ENCODE data around the gene EHMT2. TPM values are rescaled to one million over a fixed set of nuclear protein-coding genes. Genes with fewer than 3 reads are reported as not detected.
"Not testable (repeated sequence)": the region's sequence is repeated elsewhere in the genome, so short reads cannot be mapped to it uniquely, and the experiment has no call there.

The EHMT2 gene
- total and polyA plus RNA-seq, 4 donors = 44.7 to 125 (median 88.3) TPM

DNA sequence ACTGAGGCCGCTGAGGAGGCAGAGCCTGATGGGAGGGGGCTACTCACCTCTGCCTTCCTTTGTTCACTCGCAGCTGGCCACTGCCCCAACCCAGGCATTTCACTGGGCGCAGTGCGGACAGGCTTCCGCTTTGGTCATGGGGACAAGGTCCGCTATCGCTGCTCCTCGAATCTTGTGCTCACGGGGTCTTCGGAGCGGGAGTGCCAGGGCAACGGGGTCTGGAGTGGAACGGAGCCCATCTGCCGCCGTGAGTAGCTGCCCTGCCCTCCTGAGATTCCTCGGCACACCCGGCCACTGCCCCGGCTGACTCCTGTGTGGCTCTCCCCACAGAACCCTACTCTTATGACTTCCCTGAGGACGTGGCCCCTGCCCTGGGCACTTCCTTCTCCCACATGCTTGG is 36.0 kb upstream of the EHMT2 start:
- no peak overlapping the region for H3K27ac ChIP-seq (ENCODE audit: low read depth, low read length)
- no peaks in the 10 kb centered on the region for H3K27me3 ChIP-seq (ENCODE audit: control insufficient read depth, insufficient read depth, low read length)
- no peaks in the 10 kb centered on the region for H3K9me3 ChIP-seq (ENCODE audit: control insufficient read depth, insufficient read depth, low read length)
- no peak for DNase-seq (ENCODE audit: low read depth in 4 of 6, low spot score in 6 of 6)
- H3K36me3 ChIP-seq (ENCODE audit: control insufficient read depth, insufficient read depth, low read length) = no peaks in the 10 kb centered on the region
- 90% methylated on average over 15 of the region's 19 CpGs for WGBS (ENCODE audit: insufficient coverage)
- H3K4me1 ChIP-seq (ENCODE audit: control insufficient read depth, insufficient read depth, low read length) = no peaks in the 10 kb centered on the region
- H3K4me3 ChIP-seq (ENCODE audit: low read depth, low read length) = no peak overlapping the region

- H3K27me3 ChIP-seq (ENCODE audit: control insufficient read depth, insufficient read depth, low read length); H3K27ac ChIP-seq (ENCODE audit: low read depth, low read length); H3K4me1 ChIP-seq (ENCODE audit: control insufficient read depth, insufficient read depth, low read length); DNase-seq (ENCODE audit: low read depth in 4 of 6, low spot score in 6 of 6); H3K4me3 ChIP-seq (ENCODE audit: low read depth, low read length); H3K36me3 ChIP-seq (ENCODE audit: control insufficient read depth, insufficient read depth, low read length); H3K9me3 ChIP-seq (ENCODE audit: control insufficient read depth, insufficient read depth, low read length): not testable (repeated sequence)
- 96% methylated on average over 11 of the region's 32 CpGs for WGBS (ENCODE audit: insufficient coverage)
Measured at GRCh38 chr6:31932137-31932536, 34.6 kb upstream of the EHMT2 start.

- Histone ChIP-seq H3K4me1 (ENCODE audit: control insufficient read depth, insufficient read depth, low read length) (no peaks in the 10 kb centered on the region), H3K9me3 (ENCODE audit: control insufficient read depth, insufficient read depth, low read length) (no peaks in the 10 kb centered on the region), H3K27me3 (ENCODE audit: control insufficient read depth, insufficient read depth, low read length) (no peaks in the 10 kb centered on the region), H3K27ac (ENCODE audit: low read depth, low read length) (no peak overlapping the region), H3K4me3 (ENCODE audit: low read depth, low read length) (no peak overlapping the region), H3K36me3 (ENCODE audit: control insufficient read depth, insufficient read depth, low read length) (no peaks in the 10 kb centered on the region)
- no CpG with 5 or more reads among the region's 1 CpG for WGBS (ENCODE audit: insufficient coverage)
- no peak for DNase-seq (ENCODE audit: low read depth in 4 of 6, low spot score in 6 of 6)
Measured at GRCh38 chr6:31930962-31931361, 33.5 kb upstream of the EHMT2 start.

- no peak for DNase-seq (ENCODE audit: low read depth in 4 of 6, low spot score in 6 of 6)
Measured at GRCh38 chr6:31928672-31928939, 31.1 kb upstream of the EHMT2 start.

GRCh38 chr6:31927863-31928671 is 30.6 kb upstream of the EHMT2 start:
- WGBS (ENCODE audit: insufficient coverage) = 71% methylated on average over 10 of the region's 11 CpGs
- no peak for DNase-seq (ENCODE audit: low read depth in 4 of 6, low spot score in 6 of 6)
- Histone ChIP-seq H3K4me3 (ENCODE audit: low read depth, low read length) (no peak overlapping the region), H3K9me3 (ENCODE audit: control insufficient read depth, insufficient read depth, low read length) (no peaks in the 10 kb centered on the region), H3K27me3 (ENCODE audit: control insufficient read depth, insufficient read depth, low read length) (no peaks in the 10 kb centered on the region), H3K4me1 (ENCODE audit: control insufficient read depth, insufficient read depth, low read length) (no peaks in the 10 kb centered on the region), H3K36me3 (ENCODE audit: control insufficient read depth, insufficient read depth, low read length) (no peaks in the 10 kb centered on the region), H3K27ac (ENCODE audit: low read depth, low read length) (no peak overlapping the region)

More at GRCh38 chr6:31928672-31928939, 31.1 kb upstream of the EHMT2 start:
- Histone ChIP-seq H3K27ac (ENCODE audit: low read depth, low read length) (no peak overlapping the region), H3K9me3 (ENCODE audit: control insufficient read depth, insufficient read depth, low read length) (no peaks in the 10 kb centered on the region), H3K27me3 (ENCODE audit: control insufficient read depth, insufficient read depth, low read length) (no peaks in the 10 kb centered on the region), H3K36me3 (ENCODE audit: control insufficient read depth, insufficient read depth, low read length) (no peaks in the 10 kb centered on the region), H3K4me1 (ENCODE audit: control insufficient read depth, insufficient read depth, low read length) (no peaks in the 10 kb centered on the region), H3K4me3 (ENCODE audit: low read depth, low read length) (no peak overlapping the region)
- 83% methylated on average over 9 of the region's 9 CpGs for WGBS (ENCODE audit: insufficient coverage)

DNA sequence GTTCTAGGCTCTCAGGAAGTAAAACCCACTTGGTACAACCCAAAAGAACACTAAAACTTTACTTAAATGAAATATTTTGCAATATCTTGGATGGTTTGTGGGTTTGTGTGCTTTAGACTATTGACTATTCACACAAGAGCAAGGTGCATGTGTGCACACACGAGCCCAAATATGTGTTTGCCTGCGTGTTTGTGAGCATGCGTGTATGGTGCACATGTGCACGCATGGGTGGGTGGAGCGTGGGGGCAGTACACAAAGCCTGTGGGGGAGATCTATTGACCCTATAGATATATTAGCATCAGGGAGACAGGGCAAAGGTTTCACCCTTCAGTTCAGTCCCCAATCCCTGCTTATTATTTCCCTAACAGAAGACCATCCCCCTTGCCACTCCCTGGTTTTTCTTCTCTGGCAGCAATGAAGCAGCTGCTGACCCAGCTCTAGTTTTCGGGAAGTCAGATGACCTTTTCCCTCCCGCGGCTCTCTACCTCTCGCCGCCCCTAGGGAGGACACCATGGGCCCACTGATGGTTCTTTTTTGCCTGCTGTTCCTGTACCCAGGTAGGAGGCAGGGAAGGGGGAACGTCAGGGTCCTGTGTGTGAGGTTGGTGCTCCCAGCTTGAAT is 29.9 kb upstream of the EHMT2 start, which contains the start of gene C2:
C2 (plus strand) TSS at position 476 of the 621 bp plus-strand sequence; CDS start at position 512, 36 bp downstream.
- Histone ChIP-seq H3K36me3 (ENCODE audit: control insufficient read depth, insufficient read depth, low read length) (no peaks in the 10 kb centered on the region), H3K4me1 (ENCODE audit: control insufficient read depth, insufficient read depth, low read length) (no peaks in the 10 kb centered on the region), H3K27me3 (ENCODE audit: control insufficient read depth, insufficient read depth, low read length) (no peaks in the 10 kb centered on the region), H3K27ac (ENCODE audit: low read depth, low read length) (no peak within 1 kb of the TSS), H3K4me3 (ENCODE audit: low read depth, low read length) (no peak within 1 kb of the TSS), H3K9me3 (ENCODE audit: control insufficient read depth, insufficient read depth, low read length) (no peaks in the 10 kb centered on the region)
- no peak for DNase-seq (ENCODE audit: low read depth in 4 of 6, low spot score in 6 of 6)
- WGBS (ENCODE audit: insufficient coverage) = 53% methylated on average over 3 of the region's 11 CpGs

- no peak overlapping the region for H3K4me3 ChIP-seq (ENCODE audit: low read depth, low read length)
- no peaks in the 10 kb centered on the region for H3K9me3 ChIP-seq (ENCODE audit: control insufficient read depth, insufficient read depth, low read length)
- WGBS (ENCODE audit: insufficient coverage) = 17% methylated on average over 4 of the region's 5 CpGs
- no peaks in the 10 kb centered on the region for H3K27me3 ChIP-seq (ENCODE audit: control insufficient read depth, insufficient read depth, low read length)
- H3K27ac ChIP-seq (ENCODE audit: low read depth, low read length) = no peak overlapping the region
- H3K36me3 ChIP-seq (ENCODE audit: control insufficient read depth, insufficient read depth, low read length) = no peaks in the 10 kb centered on the region
- DNase-seq (ENCODE audit: low read depth in 4 of 6, low spot score in 6 of 6) = no peak
- no peaks in the 10 kb centered on the region for H3K4me1 ChIP-seq (ENCODE audit: control insufficient read depth, insufficient read depth, low read length)
Measured at GRCh38 chr6:31922942-31923341, 25.4 kb upstream of the EHMT2 start.

DNA sequence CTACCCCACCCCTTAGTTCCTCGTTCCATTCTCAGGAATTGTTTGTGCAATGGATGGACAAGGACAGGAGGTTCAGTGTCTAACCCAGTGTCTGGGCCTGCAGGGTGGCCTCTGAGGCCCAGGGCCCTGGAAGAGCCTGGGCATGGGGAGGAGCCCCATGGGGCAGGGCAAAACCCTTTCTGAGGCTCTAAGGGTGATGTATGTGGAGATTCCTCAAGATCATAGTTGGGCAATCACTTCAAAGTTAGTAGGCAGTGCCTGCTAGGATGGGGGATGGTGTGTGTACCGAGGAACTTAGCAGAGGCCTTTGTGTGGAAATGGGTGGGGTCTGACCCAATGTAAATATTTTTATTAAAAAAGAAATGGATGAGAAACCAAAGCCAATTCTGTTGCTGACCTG is 23.3 kb upstream of the EHMT2 start:
- Histone ChIP-seq H3K36me3 (ENCODE audit: control insufficient read depth, insufficient read depth, low read length) (no peaks in the 10 kb centered on the region), H3K4me1 (ENCODE audit: control insufficient read depth, insufficient read depth, low read length) (no peaks in the 10 kb centered on the region), H3K9me3 (ENCODE audit: control insufficient read depth, insufficient read depth, low read length) (no peaks in the 10 kb centered on the region), H3K27me3 (ENCODE audit: control insufficient read depth, insufficient read depth, low read length) (no peaks in the 10 kb centered on the region), H3K4me3 (ENCODE audit: low read depth, low read length) (no peak overlapping the region), H3K27ac (ENCODE audit: low read depth, low read length) (no peak overlapping the region)
- 83% methylated on average over 1 of the region's 2 CpGs for WGBS (ENCODE audit: insufficient coverage)
- DNase-seq (ENCODE audit: low read depth in 4 of 6, low spot score in 6 of 6) = no peak

DNA sequence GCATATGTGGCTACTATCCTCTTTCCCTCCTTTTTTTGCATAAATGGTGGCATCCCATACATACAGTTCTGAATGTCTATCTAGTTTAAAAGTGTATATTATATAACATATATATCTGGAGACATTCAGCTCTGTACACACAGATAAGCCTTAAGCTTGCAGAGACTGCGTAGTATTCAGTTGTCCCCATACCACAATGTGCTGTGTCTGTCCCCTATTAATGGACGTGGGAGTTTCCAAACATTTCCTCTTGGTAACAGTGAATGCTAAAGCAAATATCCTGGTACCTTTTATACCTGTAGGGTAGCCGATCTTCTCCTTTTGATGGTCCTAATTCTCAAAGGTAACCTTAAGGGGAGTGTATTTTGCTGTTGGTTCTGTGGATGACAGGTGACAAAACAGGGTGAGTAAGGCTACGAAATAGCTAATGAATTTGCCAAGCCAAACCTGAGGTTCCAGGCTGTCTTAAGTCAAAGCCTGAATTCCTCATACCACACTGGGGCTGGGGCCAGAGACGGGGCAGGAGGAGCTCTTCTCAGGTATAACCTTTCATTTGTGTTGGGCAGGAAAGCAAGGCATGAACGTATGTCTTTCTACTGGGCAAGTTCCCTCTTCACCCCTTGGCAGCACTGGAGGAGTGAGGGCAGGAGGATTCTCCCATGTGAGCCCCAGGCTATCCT is 22.3 kb upstream of the EHMT2 start:
- Histone ChIP-seq H3K27me3 (ENCODE audit: control insufficient read depth, insufficient read depth, low read length) (no peaks in the 10 kb centered on the region), H3K36me3 (ENCODE audit: control insufficient read depth, insufficient read depth, low read length) (no peaks in the 10 kb centered on the region), H3K27ac (ENCODE audit: low read depth, low read length) (no peak overlapping the region), H3K4me3 (ENCODE audit: low read depth, low read length) (no peak overlapping the region), H3K4me1 (ENCODE audit: control insufficient read depth, insufficient read depth, low read length) (no peaks in the 10 kb centered on the region), H3K9me3 (ENCODE audit: control insufficient read depth, insufficient read depth, low read length) (no peaks in the 10 kb centered on the region)
- no CpG with 5 or more reads among the region's 6 CpGs for WGBS (ENCODE audit: insufficient coverage)
- no peak for DNase-seq (ENCODE audit: low read depth in 4 of 6, low spot score in 6 of 6)
